H9 (cell line): ENCODE results near the gene KLK11. TPM values are rescaled to one million over a fixed set of nuclear protein-coding genes. Genes with fewer than 3 reads are reported as not detected.
A peak's percentile ranks its signal among the peaks of the same experiment; 100 is the strongest.

ENCODE experiments used
- DNase-seq: peaks from one replicate; pipeline ENCODE4 v3.0.0-alpha.2; 2017
- H2AFZ ChIP-seq: one replicate; pipeline ENCODE4 v1.6.1; 2013; ENCODE audit warnings: mild to moderate bottlenecking, low read length, control low read depth, moderate library complexity
- H2AK5ac ChIP-seq: 2 replicates; pipeline ENCODE4 v1.6.1; 2013; ENCODE audit warnings: low read length, control low read depth, mixed read lengths; ENCODE audit not compliant: insufficient read length
- H2BK120ac ChIP-seq: one replicate; pipeline ENCODE4 v1.6.1; 2013; ENCODE audit warnings: low read depth, mild to moderate bottlenecking, low read length, control low read depth, inconsistent platforms; ENCODE audit not compliant: poor library complexity, severe bottlenecking
- H2BK12ac ChIP-seq: 2 replicates; pipeline ENCODE4 v1.6.1; 2013; ENCODE audit warnings: low read length, control low read depth, mixed read lengths, low read depth; ENCODE audit not compliant: insufficient read length
- H2BK15ac ChIP-seq: 2 replicates; pipeline ENCODE4 v1.6.1; 2013; ENCODE audit warnings: low read depth, low read length, control low read depth
- H2BK20ac ChIP-seq: one replicate; pipeline ENCODE4 v1.6.1; 2013; ENCODE audit warnings: low read depth, mild to moderate bottlenecking, low read length, control low read depth, inconsistent platforms; ENCODE audit not compliant: poor library complexity, severe bottlenecking
- H2BK5ac ChIP-seq: 2 replicates; pipeline ENCODE4 v1.6.1; 2013; ENCODE audit warnings: low read length, control low read depth, mixed read lengths; ENCODE audit not compliant: insufficient read length
- H3K14ac ChIP-seq: 2 replicates; pipeline ENCODE4 v1.6.1; 2013; ENCODE audit warnings: low read length, control low read depth; ENCODE audit not compliant: insufficient read depth
- H3K18ac ChIP-seq: 2 replicates; pipeline ENCODE4 v1.6.1; 2013; ENCODE audit warnings: low read depth, mild to moderate bottlenecking, mixed read lengths, low read length, control low read depth; ENCODE audit not compliant: insufficient read length
- H3K23ac ChIP-seq: 2 replicates; pipeline ENCODE4 v1.6.1; 2013; ENCODE audit warnings: low read length, control low read depth, mixed read lengths, low read depth; ENCODE audit not compliant: insufficient read length
- H3K23me2 ChIP-seq: 2 replicates; pipeline ENCODE4 v1.6.1; 2013; ENCODE audit warnings: low read depth, mild to moderate bottlenecking, mixed read lengths, low read length, control low read depth; ENCODE audit not compliant: insufficient read length, poor library complexity, severe bottlenecking
- H3K27ac ChIP-seq: 2 replicates; pipeline ENCODE4 v1.5.1; 2013; ENCODE audit warnings: low read length, control low read depth, mixed read lengths, low read depth; ENCODE audit not compliant: insufficient read length
- H3K27me3 ChIP-seq: 2 replicates; pipeline ENCODE4 v1.6.1; 2013; ENCODE audit warnings: low read length, control low read depth, inconsistent platforms; ENCODE audit not compliant: insufficient read depth
- H3K4ac ChIP-seq: 2 replicates; pipeline ENCODE4 v1.6.1; 2013; ENCODE audit warnings: low read depth, mild to moderate bottlenecking, control low read depth, inconsistent platforms, low read length, moderate library complexity
- H3K4me1 ChIP-seq: 2 replicates; pipeline ENCODE4 v1.6.1; 2013; ENCODE audit warnings: low read length, control low read depth, inconsistent platforms; ENCODE audit not compliant: insufficient read depth
- H3K4me2 ChIP-seq: 2 replicates; pipeline ENCODE4 v1.6.1; 2013; ENCODE audit warnings: low read length, control low read depth, mixed read lengths; ENCODE audit not compliant: insufficient read length, insufficient read depth
- H3K56ac ChIP-seq: 2 replicates; pipeline ENCODE4 v1.6.1; 2013; ENCODE audit warnings: low read depth, mild to moderate bottlenecking, mixed read lengths, low read length, control low read depth; ENCODE audit not compliant: insufficient read length
- H3K79me1 ChIP-seq: 2 replicates; pipeline ENCODE4 v1.6.1; 2013; ENCODE audit warnings: low read depth, mild to moderate bottlenecking, moderate library complexity, low read length, control low read depth, inconsistent platforms; ENCODE audit not compliant: insufficient read depth, poor library complexity, severe bottlenecking
- H3K79me2 ChIP-seq: 2 replicates; pipeline ENCODE4 v1.6.1; 2013; ENCODE audit warnings: low read length, control low read depth, inconsistent platforms; ENCODE audit not compliant: insufficient read depth
- H3K9ac ChIP-seq: 2 replicates; pipeline ENCODE4 v1.6.1; 2013; ENCODE audit warnings: low read length, control low read depth, mixed read lengths; ENCODE audit not compliant: insufficient read length; ENCODE audit errors: extremely low read depth
- H3K9me3 ChIP-seq: one replicate; pipeline ENCODE4 v1.6.1; 2013; ENCODE audit warnings: low read depth, low read length, inconsistent platforms; ENCODE audit not compliant: control insufficient read depth
- H3T11ph ChIP-seq: one replicate; pipeline ENCODE4 v1.6.1; 2013; ENCODE audit warnings: mild to moderate bottlenecking, low read length, control low read depth, inconsistent platforms
- H4K20me1 ChIP-seq: one replicate; pipeline ENCODE4 v1.6.1; 2013; ENCODE audit not compliant: control insufficient read depth, insufficient read length, insufficient read depth
- H4K5ac ChIP-seq: 2 replicates; pipeline ENCODE4 v1.6.1; 2013; ENCODE audit warnings: low read depth, mild to moderate bottlenecking, mixed read lengths, low read length, control low read depth; ENCODE audit not compliant: insufficient read length
- H4K8ac ChIP-seq: replicated peaks from 2 replicates; pipeline ENCODE4 v1.6.1; 2013; ENCODE audit warnings: low read length, control low read depth, mixed read lengths, low read depth; ENCODE audit not compliant: insufficient read length
- H4K91ac ChIP-seq: 2 replicates; pipeline ENCODE4 v1.6.1; 2013; ENCODE audit warnings: low read depth, mild to moderate bottlenecking, moderate library complexity, mixed read lengths, low read length, control low read depth; ENCODE audit not compliant: insufficient read length
- H3K27ac Mint-ChIP-seq, 3 experiments: 2 replicates in 2 of 3; 3 replicates in 1 of 3; pipeline ENCODE4 v1.8.0; 2020 to 2021; ENCODE audit warnings: mixed read lengths in 3 of 3, mild to moderate bottlenecking in 1 of 3, moderate library complexity in 1 of 3
- H3K27me3 Mint-ChIP-seq: 2 replicates; pipeline ENCODE4 v1.8.0; 2021; ENCODE audit warnings: low read depth, mild to moderate bottlenecking, moderate library complexity, mixed read lengths
- H3K36me3 Mint-ChIP-seq, 3 experiments: 2 replicates in 2 of 3; 3 replicates in 1 of 3; pipeline ENCODE4 v1.8.0; 2020 to 2021; ENCODE audit warnings: low read depth in 3 of 3, mixed read lengths in 3 of 3; ENCODE audit not compliant: insufficient read depth in 1 of 3
- H3K4me1 Mint-ChIP-seq, 2 experiments: 2 replicates each; pipeline ENCODE4 v1.8.0; 2020; ENCODE audit warnings: mixed read lengths in 2 of 2
- H3K4me3 Mint-ChIP-seq, 2 experiments: 2 replicates in 1 of 2; 3 replicates in 1 of 2; pipeline ENCODE4 v1.8.0; 2020 to 2021; ENCODE audit warnings: mild to moderate bottlenecking in 2 of 2, mixed read lengths in 2 of 2, moderate library complexity in 1 of 2
- H3K9me3 Mint-ChIP-seq, 2 experiments: 2 replicates in 1 of 2; 3 replicates in 1 of 2; pipeline ENCODE4 v1.8.0; 2020; ENCODE audit warnings: mild to moderate bottlenecking in 2 of 2, mixed read lengths in 2 of 2, moderate library complexity in 1 of 2
- CTCF ChIP-seq: fragments of 200-600 bp; sonication (generic); conservative IDR thresholded peaks from 3 replicates; pipeline ENCODE4 v1.8.0; 2021; ENCODE audit warnings: antibody characterized with exemption, mild to moderate bottlenecking
- WGBS: extraction: QIAGEN DNeasy Blood & Tissue Kit; methylation state at CpG from one replicate; pipeline ENCODE4 v1.1.7; 2013; ENCODE audit warnings: missing lambda C conversion rate, low lambda C conversion rate, mixed read lengths; ENCODE audit not compliant: insufficient read length; ENCODE audit errors: extremely low coverage; 5-methylcytosine and 5-hydroxymethylcytosine counted together
- total RNA-seq: library from RNA; stranded (reverse); gene quantifications from 2 replicates; pipeline ENCODE4 v1.2.1, GENCODE V29; 2021

Gene KLK11
- total RNA-seq, 1 experiment from 2014 or later, result not detected

GRCh38 chr19:50979758-50980157, 46.7 kb downstream of the KLK11 start:
- no peak overlapping the region for H2AK5ac ChIP-seq
- no peak overlapping the region for H4K5ac ChIP-seq
- no peaks in the 10 kb centered on the region for H3K79me2 ChIP-seq
- no peak overlapping the region for H2BK5ac ChIP-seq
- no peak overlapping the region for H3K23ac ChIP-seq
- H2BK20ac ChIP-seq, result no peak overlapping the region
- no peak overlapping the region for H2BK12ac ChIP-seq
- H3K4me1 Mint-ChIP-seq, result peaks cover 38 to 53% of the 10 kb centered on the region in 2 experiments
- H3K36me3 Mint-ChIP-seq, result no peaks in the 10 kb centered on the region
- peaks cover 16% of the 10 kb centered on the region for H3K27me3 Mint-ChIP-seq
- H2AFZ ChIP-seq, result no peak overlapping the region
- no peak for DNase-seq
- H3K23me2 ChIP-seq, result no peaks in the 10 kb centered on the region
- no peaks in the 10 kb centered on the region for H3K9me3 Mint-ChIP-seq
- no peak overlapping the region for H3K27ac Mint-ChIP-seq
- peaks cover 6% of the 10 kb centered on the region; the same call in 1 of the 2 replicates for H3K4me1 ChIP-seq
- H2BK15ac ChIP-seq, result no peak overlapping the region
- no peak overlapping the region for H2BK120ac ChIP-seq
- no CpG with 5 or more reads among the region's 8 CpGs for WGBS
- no peak overlapping the region for H3K56ac ChIP-seq
- no peak overlapping the region for H3K4me2 ChIP-seq
- peak overlapping the region; percentile 20; the same call in 1 of the 2 replicates for H3K14ac ChIP-seq
- no peak overlapping the region for H3T11ph ChIP-seq
- H3K18ac ChIP-seq, result peak overlapping the region; percentile 27
- no peaks in the 10 kb centered on the region for H4K20me1 ChIP-seq
- H4K91ac ChIP-seq, result no peak overlapping the region
- no peak overlapping the region for H3K9ac ChIP-seq
- H3K4me3 Mint-ChIP-seq, result no peak overlapping the region
- no peaks in the 10 kb centered on the region for H3K79me1 ChIP-seq
- H3K27me3 ChIP-seq, result no peaks in the 10 kb centered on the region
- no peak overlapping the region for H4K8ac ChIP-seq
- H3K9me3 ChIP-seq, result no peaks in the 10 kb centered on the region
- H3K4ac ChIP-seq, result no peak overlapping the region
- no peak for TF ChIP-seq CTCF
- H3K27ac ChIP-seq, result no peak overlapping the region
